SK-N-SH treated with all-trans-retinoic acid at 6 μM for 48 hours (cell line): ENCODE data around the gene PROZ.

Experiments
- ATAC-seq: fragments of 200-7000 bp; cut with Tn5 transposase; 3 replicates; pipeline ENCODE4 v1.9.1; 2020; ENCODE audit warnings: mild to moderate bottlenecking, moderate library complexity
- BACH2 ChIP-seq: fragments of 250-450 bp; sonication (Bioruptor Pico); IDR thresholded peaks from 2 replicates; pipeline ENCODE4 v1.9.0; 2021; ENCODE audit warnings: mild to moderate bottlenecking, borderline replicate concordance
- CSDC2 ChIP-seq: fragments of 250-450 bp; sonication (Bioruptor Pico); IDR thresholded peaks from 2 replicates; pipeline ENCODE4 v1.5.0; 2020; ENCODE audit warnings: mild to moderate bottlenecking, moderate library complexity
- CSRNP3 ChIP-seq: fragments of 250-450 bp; sonication (Bioruptor Pico); IDR thresholded peaks from 2 replicates; pipeline ENCODE4 v1.5.1; 2021; ENCODE audit warnings: mild to moderate bottlenecking, moderate library complexity
- ESRRG ChIP-seq: fragments of 250-450 bp; sonication (Bioruptor Pico); IDR thresholded peaks from 2 replicates; pipeline ENCODE4 v1.6.1; 2021; ENCODE audit warnings: mild to moderate bottlenecking
- GLIS3 ChIP-seq: fragments of 250-450 bp; sonication (Bioruptor Pico); IDR thresholded peaks from 2 replicates; pipeline ENCODE4 v1.5.0; 2020; ENCODE audit warnings: mild to moderate bottlenecking, moderate library complexity
- OSR1 ChIP-seq: fragments of 250-450 bp; sonication (Bioruptor Pico); IDR thresholded peaks from 2 replicates; pipeline ENCODE4 v1.8.0; 2022; ENCODE audit warnings: moderate library complexity, mild to moderate bottlenecking, inconsistent platforms
- RARB ChIP-seq: fragments of 250-450 bp; sonication (Bioruptor Pico); IDR thresholded peaks from 2 replicates; pipeline ENCODE4 v1.8.0; 2021; ENCODE audit warnings: mild to moderate bottlenecking, moderate library complexity
- SNAI2 ChIP-seq: fragments of 250-450 bp; sonication (Bioruptor Pico); IDR thresholded peaks from 2 replicates; pipeline ENCODE4 v1.5.0; 2020; ENCODE audit warnings: mild to moderate bottlenecking, moderate library complexity
- TCF4 ChIP-seq: fragments of 250-450 bp; sonication (Bioruptor Pico); IDR thresholded peaks from 2 replicates; pipeline ENCODE4 v1.8.0; 2021; ENCODE audit warnings: mild to moderate bottlenecking, moderate library complexity, borderline replicate concordance
- ZC3H10 ChIP-seq: fragments of 250-450 bp; sonication (Bioruptor Pico); IDR thresholded peaks from 2 replicates; pipeline ENCODE4 v1.5.1; 2021; ENCODE audit warnings: mild to moderate bottlenecking, moderate library complexity
- ZFP3 ChIP-seq: fragments of 250-450 bp; sonication (Bioruptor Pico); IDR thresholded peaks from 2 replicates; pipeline ENCODE4 v1.5.0; 2020; ENCODE audit warnings: mild to moderate bottlenecking, moderate library complexity
- ZNF565 ChIP-seq: fragments of 450-650 bp; formaldehyde crosslinking; conservative IDR thresholded peaks from 2 replicates; pipeline ENCODE4 v1.5.0; 2020; ENCODE audit warnings: low read depth, mild to moderate bottlenecking, moderate library complexity
- ZNF70 ChIP-seq: fragments of 450-650 bp; formaldehyde crosslinking; IDR thresholded peaks from 2 replicates; pipeline ENCODE4 v1.5.0; 2020; ENCODE audit warnings: mild to moderate bottlenecking, moderate library complexity
- ZNF8 ChIP-seq: fragments of 450-650 bp; formaldehyde crosslinking; IDR thresholded peaks from 2 replicates; pipeline ENCODE4 v1.5.0; 2020; ENCODE audit warnings: mild to moderate bottlenecking, moderate library complexity
- TF ChIP-seq, protein P1 (sequence below): fragments of 250-450 bp; sonication (Bioruptor Pico); IDR thresholded peaks from 2 replicates; pipeline ENCODE4 v1.5.0; 2020; ENCODE audit warnings: mild to moderate bottlenecking, moderate library complexity
- TF ChIP-seq, protein P2 (sequence below): fragments of 250-450 bp; sonication (Bioruptor Pico); IDR thresholded peaks from 2 replicates; pipeline ENCODE4 v1.8.0; 2020; ENCODE audit warnings: mild to moderate bottlenecking, moderate library complexity, borderline replicate concordance
- TF ChIP-seq, protein P3 (sequence below): fragments of 250-450 bp; sonication (Bioruptor Pico); IDR thresholded peaks from 2 replicates; pipeline ENCODE4 v1.5.1; 2020; ENCODE audit warnings: low read depth, mild to moderate bottlenecking, moderate library complexity
- TF ChIP-seq, protein P4 (sequence below): fragments of 250-450 bp; sonication (Bioruptor Pico); IDR thresholded peaks from 2 replicates; pipeline ENCODE4 v1.8.0; 2021; ENCODE audit warnings: low read depth, mild to moderate bottlenecking, moderate library complexity, borderline replicate concordance

Gene PROZ

GRCh38 chr13:113119166-113119821, 39.2 kb upstream of the PROZ start:
- ATAC-seq = no peak
- TF ChIP-seq, protein P1, sequence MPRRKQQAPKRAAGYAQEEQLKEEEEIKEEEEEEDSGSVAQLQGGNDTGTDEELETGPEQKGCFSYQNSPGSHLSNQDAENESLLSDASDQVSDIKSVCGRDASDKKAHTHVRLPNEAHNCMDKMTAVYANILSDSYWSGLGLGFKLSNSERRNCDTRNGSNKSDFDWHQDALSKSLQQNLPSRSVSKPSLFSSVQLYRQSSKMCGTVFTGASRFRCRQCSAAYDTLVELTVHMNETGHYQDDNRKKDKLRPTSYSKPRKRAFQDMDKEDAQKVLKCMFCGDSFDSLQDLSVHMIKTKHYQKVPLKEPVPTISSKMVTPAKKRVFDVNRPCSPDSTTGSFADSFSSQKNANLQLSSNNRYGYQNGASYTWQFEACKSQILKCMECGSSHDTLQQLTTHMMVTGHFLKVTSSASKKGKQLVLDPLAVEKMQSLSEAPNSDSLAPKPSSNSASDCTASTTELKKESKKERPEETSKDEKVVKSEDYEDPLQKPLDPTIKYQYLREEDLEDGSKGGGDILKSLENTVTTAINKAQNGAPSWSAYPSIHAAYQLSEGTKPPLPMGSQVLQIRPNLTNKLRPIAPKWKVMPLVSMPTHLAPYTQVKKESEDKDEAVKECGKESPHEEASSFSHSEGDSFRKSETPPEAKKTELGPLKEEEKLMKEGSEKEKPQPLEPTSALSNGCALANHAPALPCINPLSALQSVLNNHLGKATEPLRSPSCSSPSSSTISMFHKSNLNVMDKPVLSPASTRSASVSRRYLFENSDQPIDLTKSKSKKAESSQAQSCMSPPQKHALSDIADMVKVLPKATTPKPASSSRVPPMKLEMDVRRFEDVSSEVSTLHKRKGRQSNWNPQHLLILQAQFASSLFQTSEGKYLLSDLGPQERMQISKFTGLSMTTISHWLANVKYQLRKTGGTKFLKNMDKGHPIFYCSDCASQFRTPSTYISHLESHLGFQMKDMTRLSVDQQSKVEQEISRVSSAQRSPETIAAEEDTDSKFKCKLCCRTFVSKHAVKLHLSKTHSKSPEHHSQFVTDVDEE (CRISPR knock-in tag) = no peak
- TF ChIP-seq, protein P2, sequence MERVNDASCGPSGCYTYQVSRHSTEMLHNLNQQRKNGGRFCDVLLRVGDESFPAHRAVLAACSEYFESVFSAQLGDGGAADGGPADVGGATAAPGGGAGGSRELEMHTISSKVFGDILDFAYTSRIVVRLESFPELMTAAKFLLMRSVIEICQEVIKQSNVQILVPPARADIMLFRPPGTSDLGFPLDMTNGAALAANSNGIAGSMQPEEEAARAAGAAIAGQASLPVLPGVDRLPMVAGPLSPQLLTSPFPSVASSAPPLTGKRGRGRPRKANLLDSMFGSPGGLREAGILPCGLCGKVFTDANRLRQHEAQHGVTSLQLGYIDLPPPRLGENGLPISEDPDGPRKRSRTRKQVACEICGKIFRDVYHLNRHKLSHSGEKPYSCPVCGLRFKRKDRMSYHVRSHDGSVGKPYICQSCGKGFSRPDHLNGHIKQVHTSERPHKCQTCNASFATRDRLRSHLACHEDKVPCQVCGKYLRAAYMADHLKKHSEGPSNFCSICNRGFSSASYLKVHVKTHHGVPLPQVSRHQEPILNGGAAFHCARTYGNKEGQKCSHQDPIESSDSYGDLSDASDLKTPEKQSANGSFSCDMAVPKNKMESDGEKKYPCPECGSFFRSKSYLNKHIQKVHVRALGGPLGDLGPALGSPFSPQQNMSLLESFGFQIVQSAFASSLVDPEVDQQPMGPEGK (CRISPR knock-in tag) = no peak
- TF ChIP-seq RARB (CRISPR knock-in tag) (no peak), TCF4 (no peak), ZFP3 (CRISPR knock-in tag) (no peak), ESRRG (CRISPR knock-in tag) (no peak)
- TF ChIP-seq, all 23 proteins: peak for 0

- no peak for ATAC-seq
- no peak for TF ChIP-seq CSRNP3 (CRISPR knock-in tag)
- TF ChIP-seq OSR1 (CRISPR knock-in tag) = no peak
- TF ChIP-seq, protein P3, sequence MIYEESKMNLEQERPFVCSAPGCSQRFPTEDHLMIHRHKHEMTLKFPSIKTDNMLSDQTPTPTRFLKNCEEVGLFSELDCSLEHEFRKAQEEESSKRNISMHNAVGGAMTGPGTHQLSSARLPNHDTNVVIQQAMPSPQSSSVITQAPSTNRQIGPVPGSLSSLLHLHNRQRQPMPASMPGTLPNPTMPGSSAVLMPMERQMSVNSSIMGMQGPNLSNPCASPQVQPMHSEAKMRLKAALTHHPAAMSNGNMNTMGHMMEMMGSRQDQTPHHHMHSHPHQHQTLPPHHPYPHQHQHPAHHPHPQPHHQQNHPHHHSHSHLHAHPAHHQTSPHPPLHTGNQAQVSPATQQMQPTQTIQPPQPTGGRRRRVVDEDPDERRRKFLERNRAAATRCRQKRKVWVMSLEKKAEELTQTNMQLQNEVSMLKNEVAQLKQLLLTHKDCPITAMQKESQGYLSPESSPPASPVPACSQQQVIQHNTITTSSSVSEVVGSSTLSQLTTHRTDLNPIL (CRISPR knock-in tag) = no peak
- no peak for TF ChIP-seq ZNF70 (CRISPR knock-in tag)
- TF ChIP-seq BACH2 (CRISPR knock-in tag) = no peak
- no peak for TF ChIP-seq ZNF8 (CRISPR knock-in tag)
These were observed 38.6 kb upstream of the PROZ start for GRCh38 chr13:113119822-113120189.

DNA sequence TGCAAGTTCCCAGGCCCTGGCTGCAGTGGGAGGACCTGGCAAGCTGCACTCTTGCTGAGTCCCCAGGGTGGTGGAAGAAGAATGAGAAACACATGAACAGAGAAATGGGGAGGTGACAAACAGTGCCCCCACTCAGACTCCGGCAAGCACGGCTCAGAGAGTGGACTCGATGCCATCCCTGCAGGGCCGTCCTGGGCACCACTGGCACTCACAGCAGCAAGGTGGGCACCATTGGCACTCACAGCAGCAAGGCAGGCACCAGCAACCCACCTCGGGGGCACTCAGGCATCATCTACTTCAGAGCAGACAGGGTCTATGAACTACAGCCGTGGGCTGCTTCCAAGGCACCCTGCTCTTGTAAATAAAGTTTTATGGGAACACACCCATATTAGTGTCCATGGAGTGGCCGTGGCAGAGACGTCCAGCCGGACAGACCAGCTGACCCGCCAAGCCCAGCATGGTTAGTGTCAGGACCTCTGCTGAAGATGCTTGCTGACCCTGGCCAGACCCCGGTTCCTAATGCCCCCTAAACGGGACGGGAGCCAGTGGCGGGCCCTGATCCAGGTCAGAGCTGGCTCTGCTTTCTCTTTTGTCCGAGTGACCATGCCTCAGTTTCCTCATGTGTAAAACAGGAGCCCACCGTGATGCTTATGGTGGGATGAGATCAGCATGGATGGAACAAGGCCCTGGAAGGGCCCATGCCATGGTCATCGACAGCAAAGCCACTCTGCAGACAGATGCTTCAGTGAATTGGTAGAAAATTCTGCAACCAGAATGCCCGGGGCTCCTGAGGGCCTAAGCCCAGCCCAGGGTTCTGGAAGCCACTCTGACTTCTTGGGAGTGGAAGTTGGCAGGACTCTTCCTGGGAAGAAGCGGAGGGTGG, 37.9 kb upstream of the PROZ start:
- TF ChIP-seq, protein P3 (CRISPR knock-in tag) = no peak
- TF ChIP-seq ZC3H10 (CRISPR knock-in tag) (no peak), SNAI2 (CRISPR knock-in tag) (no peak), ZNF565 (CRISPR knock-in tag) (no peak), ZNF8 (CRISPR knock-in tag) (no peak), CSDC2 (CRISPR knock-in tag) (no peak), OSR1 (CRISPR knock-in tag) (no peak), GLIS3 (CRISPR knock-in tag) (no peak), BACH2 (CRISPR knock-in tag) (no peak)
- TF ChIP-seq, protein P1 (CRISPR knock-in tag) = no peak
- TF ChIP-seq, protein P4, sequence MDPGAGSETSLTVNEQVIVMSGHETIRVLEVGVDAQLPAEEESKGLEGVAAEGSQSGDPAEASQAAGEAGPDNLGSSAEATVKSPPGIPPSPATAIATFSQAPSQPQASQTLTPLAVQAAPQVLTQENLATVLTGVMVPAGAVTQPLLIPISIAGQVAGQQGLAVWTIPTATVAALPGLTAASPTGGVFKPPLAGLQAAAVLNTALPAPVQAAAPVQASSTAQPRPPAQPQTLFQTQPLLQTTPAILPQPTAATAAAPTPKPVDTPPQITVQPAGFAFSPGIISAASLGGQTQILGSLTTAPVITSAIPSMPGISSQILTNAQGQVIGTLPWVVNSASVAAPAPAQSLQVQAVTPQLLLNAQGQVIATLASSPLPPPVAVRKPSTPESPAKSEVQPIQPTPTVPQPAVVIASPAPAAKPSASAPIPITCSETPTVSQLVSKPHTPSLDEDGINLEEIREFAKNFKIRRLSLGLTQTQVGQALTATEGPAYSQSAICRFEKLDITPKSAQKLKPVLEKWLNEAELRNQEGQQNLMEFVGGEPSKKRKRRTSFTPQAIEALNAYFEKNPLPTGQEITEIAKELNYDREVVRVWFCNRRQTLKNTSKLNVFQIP = no peak
- TF ChIP-seq, protein P2 (CRISPR knock-in tag) = no peak
- no peak for ATAC-seq
